ACHN (cell line): Measurements from ENCODE around the gene FOXO6.
A peak's percentile ranks its signal among the peaks of the same experiment; 100 is the strongest.
"Not testable (repeated sequence)": the region's sequence is repeated elsewhere in the genome, so short reads cannot be mapped to it uniquely, and the experiment has no call there.

Experiments
- DNase-seq: peaks from one replicate; pipeline ENCODE4 v3.0.0-alpha.2; 2015
- in situ Hi-C: cut with HindIII; loops from 2 replicates; pipeline ENCODE4 v1.10.0; 2017; ENCODE audit warnings: low sequenced_read_pairs, low pct_ligation_motif_present, low pct_unique_long_range_greater_than_20kb

The FOXO6 gene

DNA sequence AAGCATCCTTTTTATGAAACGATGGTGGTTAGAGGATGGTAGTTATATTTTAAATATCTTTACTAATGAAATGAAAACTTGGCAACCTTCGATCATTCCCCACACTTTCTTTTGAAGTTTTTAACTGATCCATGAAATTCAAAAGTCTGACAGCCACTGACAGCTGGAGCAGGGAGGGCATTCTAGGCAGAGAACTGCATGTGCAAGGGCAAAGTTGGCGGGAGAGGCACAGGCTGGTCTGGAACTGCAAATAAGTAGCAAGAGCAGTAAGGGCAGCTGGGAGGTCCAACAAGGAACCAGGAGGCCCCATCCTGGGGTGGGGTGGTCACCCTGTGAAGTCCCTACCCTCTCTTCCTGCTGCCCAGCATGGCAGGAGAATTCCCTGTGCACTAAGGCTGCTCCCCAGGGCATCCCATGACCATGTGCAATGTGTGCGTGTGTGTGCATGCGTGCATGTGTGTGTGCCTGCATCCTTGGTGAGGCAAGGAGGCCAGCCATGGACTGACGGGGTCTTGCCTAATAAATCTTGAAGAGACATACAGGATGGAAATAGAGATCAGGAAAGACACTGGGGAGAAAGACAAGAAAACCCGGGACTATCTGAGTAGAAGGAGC lies 33.1 kb upstream of the FOXO6 start:
- in situ Hi-C loops = no loop called here
- no peak for DNase-seq

- in situ Hi-C loops = no loop called here
- DNase-seq = no peak
Measured at GRCh38 chr1:41328780-41329640, 32.2 kb upstream of the FOXO6 start.

DNA sequence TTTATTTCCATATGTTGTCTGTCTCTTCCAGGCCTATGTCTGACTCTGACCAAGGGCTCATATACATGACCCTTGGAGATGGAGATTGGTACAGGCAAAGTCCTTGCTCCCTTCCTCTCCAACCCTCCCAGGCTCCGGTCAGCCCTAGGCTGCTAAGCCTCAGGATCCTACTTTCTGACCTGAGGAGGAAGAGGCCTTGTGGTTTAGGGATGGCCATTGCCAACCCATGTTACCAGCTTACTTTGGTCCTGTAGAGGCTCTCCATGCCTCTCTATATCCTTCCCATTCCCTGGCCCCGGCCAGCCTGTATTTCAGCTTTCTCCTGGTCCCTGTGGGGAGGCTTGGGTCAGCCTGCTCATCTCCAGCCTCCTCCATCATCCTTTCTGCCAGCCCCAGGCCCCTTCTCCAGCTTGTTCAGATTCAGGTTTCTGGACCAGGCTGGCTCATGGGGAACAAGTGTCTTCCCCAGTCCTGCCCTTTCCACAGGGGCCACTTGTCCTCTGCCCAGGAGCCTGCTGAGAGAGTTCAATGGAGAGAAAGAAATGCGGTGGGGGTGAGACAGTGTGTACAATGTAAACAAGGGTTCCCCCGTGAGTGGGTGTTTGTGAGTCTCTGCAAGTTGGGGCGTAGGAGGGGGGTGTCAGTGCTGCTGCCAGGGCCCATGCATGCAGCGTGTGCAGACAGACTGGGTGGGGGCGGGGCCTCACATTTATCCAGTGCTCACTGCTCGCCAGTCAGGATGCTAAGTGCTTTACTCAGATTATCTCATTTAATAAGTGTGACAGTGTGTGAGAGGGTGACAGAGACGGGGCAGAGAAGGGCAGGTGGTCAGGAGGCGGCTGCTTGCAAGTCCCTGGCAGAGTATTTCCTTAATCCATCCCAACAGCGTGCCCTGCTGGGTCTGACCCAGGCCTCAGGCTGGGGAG lies 31.3 kb upstream of the FOXO6 start:
- DNase-seq = no peak
- in situ Hi-C loops = no loop called here

DNA sequence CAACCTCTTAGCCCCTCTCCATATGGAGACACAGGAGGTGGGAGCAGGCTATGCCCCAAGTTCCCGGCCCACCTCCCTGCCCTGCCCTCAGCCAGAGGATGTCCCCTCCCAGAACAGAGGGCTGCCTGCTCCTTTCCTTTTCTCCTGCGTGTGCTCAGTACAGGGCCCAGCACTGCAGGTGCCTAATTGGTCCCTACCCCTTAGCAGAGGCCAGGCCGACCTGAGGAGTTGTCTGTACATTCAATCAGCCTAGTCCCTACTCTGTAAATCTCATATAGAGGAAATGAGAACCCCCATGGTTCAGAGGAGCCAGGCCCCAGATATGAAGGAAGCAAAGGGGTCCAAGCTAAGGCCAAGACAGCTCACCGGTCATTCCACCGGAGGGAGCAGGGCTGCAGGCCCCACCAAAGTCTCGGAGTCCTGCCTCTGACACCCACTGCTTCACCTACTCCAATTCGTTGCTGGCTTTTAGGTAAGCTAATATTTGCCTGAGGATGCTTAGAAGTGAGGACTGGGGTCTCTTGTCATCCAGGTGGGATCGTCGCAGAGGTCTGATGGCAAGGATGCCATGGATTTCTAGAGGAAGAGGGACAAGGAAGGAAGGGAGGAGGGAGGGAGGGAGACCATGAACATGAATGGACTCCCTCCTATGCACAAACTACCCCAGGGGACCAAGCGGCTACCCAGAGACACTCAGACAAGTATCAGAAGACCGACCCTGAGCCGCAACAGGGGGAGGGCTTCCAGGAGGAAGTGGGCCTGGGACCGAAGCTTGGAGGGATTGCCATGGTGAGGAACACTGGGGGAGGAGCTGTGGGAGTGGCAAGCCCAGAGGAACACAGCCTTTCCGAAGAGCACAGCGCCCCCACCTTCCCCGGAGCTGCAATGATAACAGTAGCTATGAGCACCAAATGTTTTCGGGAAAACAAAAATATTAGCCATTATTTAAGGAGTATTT lies 30.4 kb upstream of the FOXO6 start:
- DNase-seq = no peak
- in situ Hi-C loops = no loop called here

GRCh38 chr1:41331546-41331917 lies 29.7 kb upstream of the FOXO6 start:
- in situ Hi-C loops = no loop called here
- no peak for DNase-seq

GRCh38 chr1:41332161-41332560 lies 29.1 kb upstream of the FOXO6 start:
- DNase-seq, in situ Hi-C loops: not testable (repeated sequence)

GRCh38 chr1:41333146-41333784 lies 28.0 kb upstream of the FOXO6 start:
- DNase-seq = peak; percentile 25
- in situ Hi-C loops = no loop called here

DNA sequence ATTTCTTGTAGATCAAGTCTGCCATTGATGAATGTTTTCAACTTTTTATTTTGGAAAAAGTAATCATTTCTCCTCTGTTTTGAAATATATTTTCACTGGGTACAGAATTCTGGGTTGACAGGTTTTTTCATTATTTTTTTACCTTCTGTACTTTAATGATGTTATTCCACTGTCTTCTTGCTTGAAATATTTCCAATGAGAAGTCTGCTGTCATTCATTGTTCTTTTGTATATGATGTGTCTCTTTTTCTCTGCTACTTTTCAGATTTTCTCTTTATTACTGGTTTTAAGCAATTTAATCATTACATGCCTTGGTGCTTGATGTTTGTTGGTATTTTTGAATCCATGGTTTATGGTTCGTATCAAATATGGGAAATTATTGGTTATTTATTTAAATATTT lies 22.4 kb upstream of the FOXO6 start:
- in situ Hi-C loops = no loop called here
- no peak for DNase-seq

GRCh38 chr1:41340655-41341364 lies 20.4 kb upstream of the FOXO6 start:
- no peak for DNase-seq
- in situ Hi-C loops = no loop called here

DNA sequence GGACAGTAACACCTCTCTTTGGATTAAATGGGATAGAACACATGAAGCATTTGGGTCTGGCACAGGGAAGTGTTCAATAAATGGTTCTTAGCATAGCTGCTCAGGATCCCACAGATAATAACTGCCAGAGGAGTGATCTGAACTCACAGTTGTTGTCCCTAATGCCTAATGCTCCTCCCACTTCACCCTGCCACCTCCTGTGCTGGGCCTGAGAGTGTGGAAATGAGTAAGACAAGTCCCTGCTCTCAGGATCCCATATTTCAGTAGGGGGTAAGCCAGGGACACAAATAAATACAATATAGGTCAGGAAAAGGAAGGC lies 19.9 kb upstream of the FOXO6 start:
- in situ Hi-C loops = no loop called here
- no peak for DNase-seq

DNA sequence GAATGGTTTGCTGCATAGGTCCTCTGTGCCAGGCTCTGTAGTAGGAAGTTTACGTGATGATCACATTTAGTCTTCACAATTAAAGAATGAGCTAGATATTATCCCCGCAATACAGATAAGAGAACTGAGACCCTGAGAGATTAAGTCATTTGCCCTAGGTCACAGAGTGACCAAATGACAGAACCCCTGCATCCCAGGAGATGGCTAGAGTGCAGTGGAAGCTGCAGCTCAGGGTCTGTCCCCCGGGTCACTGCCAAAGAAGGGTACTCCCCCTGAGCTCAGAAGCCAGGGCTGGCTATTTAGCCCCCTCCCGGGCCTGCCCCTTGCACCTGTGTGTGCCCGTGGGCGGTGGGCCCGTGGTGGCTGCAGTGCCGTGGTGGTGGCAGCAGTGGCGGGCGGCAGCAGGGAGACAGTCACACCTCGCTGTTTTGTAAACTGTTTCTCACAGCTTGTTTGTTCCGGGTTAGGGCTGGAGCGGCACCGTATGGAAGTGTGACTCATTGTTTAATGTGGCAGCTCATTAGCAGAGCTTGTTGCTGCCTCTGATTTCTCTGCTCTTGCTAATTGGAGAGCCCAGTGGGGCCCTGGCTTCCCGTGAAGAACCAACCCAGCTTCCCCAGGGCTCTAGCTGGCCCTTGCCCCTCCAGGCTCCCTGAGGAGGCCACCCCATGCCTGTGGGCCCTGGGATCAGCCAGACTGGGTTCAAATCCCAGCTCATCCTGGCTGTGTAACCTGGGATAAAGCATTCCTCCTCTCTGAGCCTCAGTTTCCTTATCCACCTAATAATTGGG lies 19.3 kb upstream of the FOXO6 start:
- DNase-seq = no peak
- in situ Hi-C loops = no loop called here

- in situ Hi-C loops = no loop called here
- DNase-seq = no peak
Measured at GRCh38 chr1:41342774-41343355, 18.4 kb upstream of the FOXO6 start.

GRCh38 chr1:41343790-41344699 lies 17.2 kb upstream of the FOXO6 start:
- no peak for DNase-seq
- in situ Hi-C loops = no loop called here

DNA sequence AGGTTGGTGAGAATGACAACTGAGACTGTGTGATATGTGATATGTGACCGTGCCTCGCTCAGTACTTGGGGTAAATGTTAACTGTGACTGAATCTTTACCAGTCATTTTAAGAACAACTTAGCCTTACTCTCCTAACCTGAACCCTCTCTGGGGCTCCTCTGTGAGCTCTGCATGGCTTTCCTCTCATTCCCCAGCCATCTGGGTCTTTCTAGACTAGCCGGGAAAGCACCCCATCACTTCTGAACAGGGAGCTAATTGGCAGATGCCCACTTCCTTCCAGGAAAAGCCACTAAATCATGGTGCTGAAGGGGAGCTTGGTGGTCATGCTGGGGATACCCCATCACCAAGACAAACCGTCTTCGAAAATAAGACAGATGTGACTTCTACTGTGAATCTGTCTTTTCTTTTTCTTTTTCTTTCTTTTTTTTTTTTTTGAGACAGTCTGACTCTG lies 16.5 kb upstream of the FOXO6 start:
- in situ Hi-C loops = no loop called here
- DNase-seq = no peak

DNA sequence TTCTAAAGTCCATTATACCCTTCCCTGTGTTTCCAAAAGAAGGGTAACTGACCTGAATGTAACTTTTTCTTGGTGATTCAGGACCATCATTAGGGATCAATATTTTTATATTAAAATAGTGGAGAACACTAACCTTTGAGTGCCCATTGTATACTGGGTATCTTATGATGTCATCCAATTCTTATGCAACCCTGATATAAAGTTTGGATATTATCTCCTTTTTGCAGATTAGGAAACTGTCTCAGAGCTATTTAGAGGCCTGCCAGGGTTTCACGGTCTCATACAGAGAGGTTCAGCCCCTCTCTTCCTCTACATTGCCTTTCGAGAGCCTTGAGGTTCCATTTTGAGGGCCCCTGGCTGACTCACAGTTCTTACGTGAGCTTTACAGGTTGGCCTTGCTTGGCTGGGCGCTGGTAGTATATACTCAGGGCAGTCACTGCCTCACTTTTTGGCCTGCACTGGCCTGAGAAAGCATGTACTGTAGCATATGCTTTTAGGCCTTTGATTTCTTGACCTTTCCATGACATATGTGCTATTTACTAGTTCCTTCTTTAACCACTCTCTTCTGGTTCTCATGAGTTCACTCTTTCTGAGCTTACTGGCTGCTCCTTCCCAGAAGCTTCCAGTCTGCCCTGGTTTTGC lies 15.7 kb upstream of the FOXO6 start:
- DNase-seq = no peak
- in situ Hi-C loops = no loop called here
